Activated CD4-positive, CD25-positive, alpha-beta regulatory T cell treated with anti-CD3 and anti-CD28 coated beads, Interleukin-2, amount 50 U/mL, for 72 hours (primary cell): ENCODE results near the gene CPLX3.

ENCODE experiments used
- DNase-seq: peaks from one replicate; pipeline ENCODE4 v3.0.0; 2021

CPLX3 gene

DNA sequence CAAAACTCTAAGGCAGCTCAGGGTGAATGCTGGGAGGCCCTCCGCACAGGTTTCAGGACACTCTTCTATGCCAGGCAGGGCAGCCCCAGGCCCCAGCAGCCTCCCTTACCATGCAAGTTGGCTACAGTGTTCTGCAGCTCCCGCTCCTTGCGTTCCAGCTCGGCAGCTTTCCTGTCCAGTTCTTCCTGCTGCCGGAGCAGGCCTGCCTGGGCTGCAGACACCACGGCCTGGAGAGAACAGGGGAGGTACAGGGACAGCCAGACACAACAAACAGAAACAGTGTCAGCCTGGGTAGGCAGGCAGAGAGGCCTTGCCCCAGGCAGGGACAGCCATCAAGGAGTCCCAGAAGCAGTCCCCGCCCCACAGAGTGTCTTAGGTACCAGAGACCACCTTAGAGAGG lies 25.5 kb downstream of the CPLX3 start:
- DNase-seq = no peak

DNA sequence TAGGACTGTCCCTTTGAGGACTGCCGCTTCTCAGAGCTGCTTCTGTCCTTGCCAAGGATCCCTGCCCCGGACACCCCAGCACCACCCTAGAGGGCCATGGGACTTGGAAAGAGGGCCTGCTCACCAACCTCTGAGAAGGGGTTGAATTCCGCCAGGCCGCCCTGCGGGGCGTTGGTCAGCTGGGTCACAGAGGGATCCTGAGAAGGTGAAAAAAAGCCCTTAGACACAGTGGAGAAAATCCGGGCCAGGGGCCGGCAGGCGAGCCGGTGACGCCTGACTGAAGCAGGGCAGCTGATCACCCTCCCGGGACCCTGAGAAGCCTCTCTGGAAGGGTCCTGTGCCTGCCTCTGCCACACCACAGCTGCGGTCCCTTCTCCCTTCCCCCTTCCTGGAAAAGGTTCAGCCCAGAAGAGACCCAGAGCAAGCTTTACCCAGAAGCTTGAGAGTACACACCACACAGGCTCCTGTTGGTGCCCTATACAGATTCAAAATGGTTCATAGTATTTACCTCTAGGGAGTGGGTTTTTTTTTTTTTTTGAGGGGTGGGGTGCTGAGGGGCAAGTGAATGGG lies 28.1 kb downstream of the CPLX3 start:
- no peak for DNase-seq

DNA sequence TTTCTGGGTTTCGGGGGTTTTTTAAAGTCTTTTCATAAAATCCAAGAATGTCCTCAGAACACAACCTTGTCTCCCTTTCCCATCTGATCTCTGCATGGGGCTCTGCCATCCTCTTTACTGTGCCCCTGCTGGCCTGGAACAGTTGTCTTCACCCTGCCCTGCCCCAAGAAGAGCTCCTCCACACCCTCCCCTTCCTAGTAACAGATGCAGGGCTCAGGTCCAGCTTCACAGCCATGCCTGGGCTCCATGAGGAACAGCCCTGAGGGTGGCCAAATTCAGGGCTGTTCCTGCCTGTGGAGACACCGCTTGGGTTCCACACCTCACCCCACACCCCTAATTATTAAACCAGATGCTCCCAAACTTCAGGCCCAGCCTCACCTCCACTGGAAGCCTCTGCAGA lies 29.4 kb downstream of the CPLX3 start:
- no peak for DNase-seq

DNA sequence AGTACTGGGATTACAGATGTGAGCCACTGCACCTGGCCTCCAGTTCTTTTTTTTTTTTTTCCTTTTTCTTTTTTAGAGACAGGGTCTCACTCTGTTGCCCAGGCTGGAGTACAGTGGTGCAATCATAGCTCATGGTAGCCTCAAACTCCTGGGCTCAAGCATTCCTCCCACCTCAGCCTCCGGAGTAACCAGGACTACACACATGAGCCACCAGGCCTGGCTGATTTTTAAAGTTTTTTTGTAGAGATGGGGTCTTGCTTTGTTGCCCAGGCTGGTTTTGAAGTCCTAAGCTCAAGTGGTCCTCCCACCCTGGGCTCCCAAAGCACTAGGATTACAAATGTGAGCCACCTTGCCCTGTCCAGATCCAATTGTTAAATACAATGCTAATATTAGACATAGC lies 30.1 kb downstream of the CPLX3 start:
- DNase-seq = no peak

DNA sequence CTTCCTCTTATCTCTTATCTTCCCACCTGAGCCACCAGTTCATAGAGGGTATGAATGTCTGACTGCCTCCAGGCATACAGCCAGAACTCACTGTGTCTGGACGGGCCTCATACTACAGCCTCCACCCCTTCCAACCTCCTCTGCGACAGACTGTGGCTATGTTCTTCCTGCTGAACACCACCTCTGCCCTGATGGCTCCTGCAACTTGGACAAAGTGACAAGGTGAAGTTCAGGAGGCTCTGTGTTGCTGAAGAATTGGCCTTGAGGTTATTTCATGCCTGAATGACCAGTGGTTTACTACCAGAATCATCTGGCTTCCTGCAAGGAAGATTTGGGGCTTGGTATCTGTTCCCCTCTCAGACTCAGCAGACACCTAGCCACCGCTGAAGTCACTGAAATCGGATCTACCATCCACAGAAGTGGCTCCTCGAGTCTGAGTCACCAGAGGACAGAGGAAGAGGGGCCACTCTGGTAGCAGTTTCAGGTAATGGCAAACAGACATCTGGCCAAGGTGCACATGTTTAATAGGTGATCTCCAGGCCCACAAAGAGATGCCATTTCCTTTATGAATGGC lies 30.7 kb downstream of the CPLX3 start:
- DNase-seq = no peak

DNA sequence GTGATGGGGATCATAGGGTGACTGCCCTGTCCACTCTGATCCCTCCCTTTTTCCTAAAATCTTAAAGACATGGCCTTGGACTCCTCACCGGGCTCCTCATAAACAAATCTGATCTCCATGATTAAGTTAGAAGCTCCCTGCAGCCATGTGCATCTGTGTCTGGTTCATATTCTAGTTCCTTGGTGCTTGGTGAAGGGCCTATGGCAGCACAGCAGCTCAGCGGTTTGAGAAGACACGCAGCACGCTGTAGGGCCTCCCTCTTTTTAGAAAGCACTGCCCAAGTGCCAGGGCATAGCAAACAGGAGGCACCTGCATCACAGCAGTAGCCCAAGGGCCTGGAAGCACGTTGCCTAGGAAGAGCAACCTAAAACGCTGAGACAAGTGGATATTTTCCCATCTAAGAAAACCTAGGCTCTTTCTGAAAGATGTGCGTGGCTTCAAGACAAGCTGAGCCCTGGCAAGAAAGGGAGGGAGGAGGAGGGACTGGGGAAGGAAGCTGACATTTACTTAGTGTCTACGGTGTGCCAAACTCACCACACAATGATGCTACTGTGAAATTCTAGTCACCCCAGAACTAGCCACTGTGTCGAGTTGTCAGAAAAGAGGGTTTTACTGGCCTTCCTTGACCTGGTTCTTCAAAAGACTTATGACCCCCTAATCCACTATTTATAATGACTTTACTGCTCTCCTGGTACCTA lies 31.4 kb downstream of the CPLX3 start:
- DNase-seq = no peak

DNA sequence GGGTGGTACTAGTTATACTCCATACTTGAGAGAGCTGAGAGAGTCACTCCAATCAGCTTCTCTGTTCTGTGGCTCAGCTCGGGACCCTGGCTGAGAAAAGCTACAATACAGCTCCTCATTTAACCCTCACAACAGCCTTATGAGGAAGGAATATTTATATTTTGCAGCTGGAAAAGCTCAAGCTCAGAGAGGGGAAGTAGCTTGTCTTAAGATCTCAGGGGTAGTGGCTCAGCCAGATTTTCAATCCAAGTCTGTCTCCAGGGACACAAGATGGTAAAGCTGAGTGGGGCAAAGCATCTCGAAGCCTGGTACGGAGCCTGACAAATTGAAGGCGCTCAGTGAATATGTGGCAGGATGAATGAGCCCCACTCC lies 31.9 kb downstream of the CPLX3 start:
- DNase-seq = no peak

DNA sequence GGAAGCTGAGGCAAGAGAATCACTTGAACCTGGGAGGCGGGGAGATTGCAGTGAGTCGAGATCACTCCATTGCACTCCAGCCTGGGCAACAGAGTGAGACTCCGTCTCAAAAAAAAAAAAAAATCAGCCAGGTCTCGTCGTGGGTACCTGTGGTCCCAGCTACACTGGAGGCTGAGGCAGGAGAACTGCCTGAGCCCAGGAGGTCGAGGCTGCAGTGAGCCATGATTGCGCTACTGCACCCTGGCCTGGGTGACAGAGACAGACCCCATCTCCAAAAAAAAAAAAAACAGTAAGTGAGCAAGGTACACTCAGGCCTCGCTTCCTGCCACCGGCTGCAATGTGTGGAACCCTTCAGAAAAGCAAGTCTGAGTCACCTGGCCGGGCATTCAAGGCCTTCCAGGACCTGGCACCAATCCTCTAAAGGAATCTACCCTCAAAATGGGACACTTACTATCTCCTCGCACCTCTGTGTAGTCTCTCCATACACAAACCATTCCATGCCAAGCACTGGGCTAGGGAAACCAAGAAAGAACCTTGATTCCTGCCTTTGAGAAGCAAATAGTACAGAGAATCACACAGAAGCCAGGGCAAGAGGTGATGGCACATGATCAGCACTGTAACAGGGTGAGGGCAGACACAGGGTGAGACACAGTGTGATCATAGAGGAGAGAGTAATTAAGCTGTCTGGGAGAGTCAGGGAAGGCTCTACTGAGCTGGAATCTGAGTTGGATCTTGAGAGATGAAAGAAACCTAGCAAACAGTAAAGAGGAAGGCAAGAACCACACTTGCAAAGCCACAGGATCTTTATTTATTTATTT lies 37.0 kb downstream of the CPLX3 start:
- DNase-seq = no peak

DNA sequence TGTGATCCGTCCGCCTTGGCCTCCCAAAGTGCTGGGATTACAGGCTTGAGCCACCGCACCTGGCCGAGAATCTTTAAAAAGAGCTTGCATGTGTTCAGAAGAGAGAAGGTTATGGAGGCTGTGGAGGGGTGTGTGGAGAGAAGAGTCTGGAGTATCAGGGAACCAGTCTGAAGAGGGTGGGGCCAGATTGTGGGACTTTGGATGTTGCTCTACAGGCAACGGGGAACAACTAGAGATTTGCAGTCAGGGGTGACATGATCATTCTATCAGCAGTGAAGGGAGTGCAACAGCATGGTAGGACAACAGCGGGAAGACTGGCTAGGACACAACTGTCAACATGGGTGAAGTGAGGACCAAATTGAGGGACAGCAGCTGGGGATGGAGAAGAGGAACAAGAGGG lies 37.9 kb downstream of the CPLX3 start:
- no peak for DNase-seq

DNA sequence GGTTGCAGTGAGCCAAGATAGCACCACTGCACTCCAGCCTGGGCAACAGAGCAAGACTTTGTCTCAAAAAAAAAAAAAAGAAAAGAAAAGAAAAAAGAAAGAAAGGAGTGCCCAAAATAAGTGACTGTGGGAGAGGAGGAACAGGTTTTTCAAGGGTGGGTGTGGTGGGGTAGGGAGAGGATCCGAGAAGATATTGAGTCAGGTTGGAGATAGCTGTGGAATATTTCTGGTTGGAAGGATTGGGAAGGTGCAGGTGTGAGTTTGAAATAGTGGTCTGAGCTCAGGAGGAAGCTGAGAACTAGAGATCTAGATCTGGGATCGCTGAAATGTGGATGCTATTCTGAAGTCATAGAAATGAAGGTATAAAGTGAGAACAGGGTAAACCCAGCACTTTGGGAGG lies 38.9 kb downstream of the CPLX3 start:
- DNase-seq = no peak

DNA sequence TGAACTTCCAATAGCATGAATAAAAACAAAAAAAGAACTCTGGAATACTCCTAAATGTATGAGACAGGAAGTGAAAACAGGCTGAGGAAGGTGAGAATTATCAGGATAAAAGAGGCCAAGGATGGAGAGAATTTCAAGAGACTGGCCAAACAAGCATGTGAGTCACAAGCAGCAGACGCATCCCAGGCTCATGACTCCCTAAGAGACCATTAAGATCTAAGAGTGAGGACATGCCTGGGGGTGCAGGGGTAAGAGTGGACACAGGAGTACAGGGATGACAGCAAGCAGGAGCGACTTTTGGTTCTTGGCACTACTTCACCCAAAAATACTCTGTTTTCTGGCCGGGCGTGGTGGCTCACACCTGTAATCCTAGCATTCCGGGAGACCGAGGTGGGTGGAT lies 39.7 kb downstream of the CPLX3 start:
- DNase-seq = no peak

DNA sequence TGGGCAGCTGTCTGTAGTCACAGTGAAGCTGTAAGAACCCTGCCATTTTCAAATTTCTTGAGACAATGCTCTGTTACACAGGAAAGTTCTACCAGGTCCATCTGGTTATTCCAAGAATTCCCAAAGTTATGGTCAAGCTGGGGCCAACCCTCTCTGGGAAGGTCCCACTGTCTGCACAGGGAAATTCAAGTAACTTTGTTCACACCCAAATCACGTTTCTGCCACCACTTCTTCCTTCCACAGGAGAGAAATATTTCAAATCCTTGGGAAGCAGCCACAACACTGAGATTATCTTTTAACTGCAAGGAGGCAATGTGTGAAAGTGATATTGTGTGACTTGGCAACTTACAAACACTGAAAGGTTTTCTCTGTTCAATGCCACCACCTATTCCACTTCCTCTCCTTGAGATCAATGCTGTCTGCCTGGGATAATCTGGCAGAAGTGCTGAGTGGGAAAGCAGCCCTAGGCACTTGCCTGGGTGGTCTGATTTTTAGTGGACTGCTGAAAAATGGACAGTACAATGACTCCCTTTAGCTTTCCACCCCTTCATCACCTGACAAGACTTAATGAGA lies 41.1 kb downstream of the CPLX3 start:
- DNase-seq = no peak

DNA sequence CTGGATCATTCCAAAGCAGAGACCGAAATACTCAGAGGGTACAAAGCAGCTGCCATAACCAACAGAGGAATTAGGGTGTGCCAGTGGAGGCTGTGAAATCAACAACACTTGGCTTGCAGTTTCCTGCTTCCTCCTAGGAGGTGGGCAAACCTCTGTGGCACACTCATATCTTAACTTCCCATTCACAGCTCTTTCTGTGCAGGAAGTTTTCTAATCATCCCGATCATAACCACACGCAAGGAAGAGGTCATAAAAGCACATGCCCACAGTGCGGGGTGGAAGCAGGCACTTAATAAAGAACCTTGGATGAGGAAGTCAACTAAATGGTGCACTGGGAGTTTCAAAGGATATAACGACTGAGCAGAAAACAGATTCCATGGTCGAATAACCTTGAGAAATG lies 41.6 kb downstream of the CPLX3 start:
- DNase-seq = no peak

DNA sequence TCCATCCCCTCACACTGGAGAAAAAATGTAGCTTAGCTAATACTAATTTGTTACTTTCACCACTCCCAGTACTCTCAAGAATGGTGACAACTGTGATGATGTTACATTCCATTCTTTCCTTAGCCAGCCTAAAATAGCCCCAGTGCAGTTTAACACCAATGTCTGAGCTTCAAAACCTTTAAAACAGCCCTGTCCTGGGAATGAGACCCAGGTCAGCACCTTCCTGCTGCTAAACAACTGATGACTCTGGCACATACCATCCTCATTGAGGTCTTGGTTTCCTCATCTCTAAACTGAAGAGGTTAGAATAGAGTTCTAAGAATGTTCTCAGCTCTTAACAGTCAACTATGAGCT lies 42.9 kb downstream of the CPLX3 start:
- no peak for DNase-seq

DNA sequence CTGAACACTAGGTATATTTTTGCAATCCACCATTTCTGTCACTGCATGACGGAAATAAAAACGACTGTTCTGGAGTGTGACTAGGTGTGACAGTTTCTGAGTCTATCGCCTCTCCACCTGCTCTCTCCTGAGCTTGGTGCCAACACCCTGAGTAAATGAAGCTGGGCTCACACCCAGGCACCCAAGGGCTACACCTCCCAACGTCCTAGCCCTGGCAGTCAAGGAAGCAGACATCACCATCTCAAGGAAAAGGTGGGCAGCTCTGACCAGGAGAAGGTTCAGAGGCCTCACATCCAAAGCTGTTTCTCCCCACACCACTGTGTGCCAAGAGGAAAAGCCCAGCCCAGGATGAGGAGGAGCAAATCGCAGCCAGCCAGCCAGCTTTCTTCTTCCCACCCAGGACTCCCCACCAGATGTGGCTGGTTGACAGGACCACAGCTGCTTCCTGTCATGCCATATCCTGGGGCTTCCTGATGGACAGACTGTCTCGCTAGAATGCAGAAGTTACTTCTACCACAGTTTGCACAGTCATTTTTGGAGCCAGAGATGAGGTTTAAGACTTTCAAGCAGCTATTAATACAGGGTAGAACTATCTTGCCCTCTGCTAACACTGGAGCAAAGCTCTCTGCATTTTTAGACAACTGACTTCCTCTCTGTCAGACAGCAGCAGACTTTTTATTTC lies 43.4 kb downstream of the CPLX3 start:
- DNase-seq = no peak

DNA sequence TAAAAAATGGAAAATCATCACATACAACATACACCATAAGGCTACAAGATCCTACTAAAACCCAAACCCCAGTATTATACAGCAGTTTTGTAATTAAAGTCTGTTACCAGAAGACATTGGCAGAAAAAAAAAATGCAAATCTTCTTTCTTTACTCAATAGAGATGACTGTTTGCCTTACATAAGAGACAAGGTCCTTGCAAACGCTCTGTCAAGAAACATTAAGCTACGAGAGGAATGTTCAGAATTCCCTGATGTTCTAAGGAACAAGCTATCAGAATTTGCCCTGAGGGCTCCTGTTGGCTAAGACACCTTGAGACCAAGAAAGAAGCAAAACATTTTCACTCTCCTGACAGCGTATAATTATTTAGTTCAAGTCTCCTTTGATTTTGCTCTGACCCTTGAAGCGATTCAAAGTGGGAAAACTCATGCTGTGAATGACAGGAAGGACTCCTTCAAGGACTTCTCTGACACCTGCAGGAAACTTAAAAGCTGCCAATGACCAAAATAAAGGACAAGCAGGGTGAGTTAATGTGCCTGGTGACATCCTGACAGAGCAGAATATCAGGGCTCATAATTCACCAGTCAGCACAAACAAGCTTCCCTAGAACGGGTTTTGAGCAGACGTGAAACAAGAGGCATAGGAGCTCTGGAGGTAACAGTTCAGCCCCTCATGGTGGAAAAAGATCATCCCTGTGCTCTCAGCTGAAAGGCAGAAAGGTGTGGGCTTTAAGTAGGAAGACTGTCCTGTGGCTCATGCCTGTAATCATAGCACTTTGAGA lies 44.2 kb downstream of the CPLX3 start:
- no peak for DNase-seq

DNA sequence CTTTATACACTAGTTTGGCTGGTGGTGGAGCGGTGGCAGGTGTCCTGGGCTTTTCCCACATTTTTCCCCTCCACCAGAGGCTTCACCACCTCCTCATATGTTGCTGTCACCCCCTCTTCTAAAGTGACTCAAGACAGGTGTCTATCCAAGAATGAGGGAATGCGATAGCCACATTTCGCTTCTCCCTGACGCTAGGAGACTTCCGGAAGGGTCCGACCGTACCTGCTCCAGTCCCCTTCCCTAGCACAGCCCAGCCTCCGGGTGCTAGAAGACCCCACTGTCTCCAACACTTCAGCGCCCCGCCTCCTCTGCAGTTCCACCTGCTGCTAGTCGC lies 46.2 kb downstream of the CPLX3 start:
- DNase-seq = no peak

DNA sequence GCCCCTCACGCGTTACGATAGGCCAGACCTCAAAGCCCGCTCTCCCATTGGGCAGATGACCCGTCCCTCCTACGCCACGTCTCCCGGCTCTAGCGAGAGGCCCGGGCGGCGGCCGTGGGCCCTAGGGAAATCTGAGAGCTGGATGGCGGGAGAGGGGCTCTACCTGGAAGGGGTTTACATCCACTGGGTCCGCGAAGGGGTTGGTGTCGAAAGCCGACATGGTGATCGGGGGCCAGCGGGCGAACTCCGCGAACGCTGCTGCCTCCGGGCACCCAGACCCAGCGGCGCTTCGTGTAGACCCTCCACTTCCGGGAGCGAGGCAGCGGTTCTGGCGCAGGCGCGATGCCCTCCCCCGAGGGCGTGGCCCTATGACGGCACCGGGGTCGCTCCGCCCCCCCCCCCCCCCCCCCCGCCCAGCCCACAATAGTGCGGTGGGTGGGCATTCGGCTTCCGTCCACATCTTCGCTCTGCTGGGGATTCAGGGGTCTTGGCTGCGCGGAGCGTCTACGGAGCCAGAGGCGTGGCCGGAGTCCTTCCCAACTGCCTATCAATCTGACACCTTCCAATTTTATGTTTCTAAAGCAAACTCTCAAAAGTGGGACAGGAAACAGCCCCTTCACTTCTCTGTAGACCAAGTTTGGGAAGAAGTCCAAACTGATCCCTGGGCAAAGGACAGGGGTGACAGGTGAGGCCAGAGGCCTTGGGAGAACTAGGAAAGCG lies 46.8 kb downstream of the CPLX3 start, which contains the start of gene SCAMP2:
SCAMP2 (minus strand) TSS at position 330 of the 720 bp plus-strand sequence; CDS start at position 220, 110 bp downstream.
- DNase-seq = peak; percentile 89

DNA sequence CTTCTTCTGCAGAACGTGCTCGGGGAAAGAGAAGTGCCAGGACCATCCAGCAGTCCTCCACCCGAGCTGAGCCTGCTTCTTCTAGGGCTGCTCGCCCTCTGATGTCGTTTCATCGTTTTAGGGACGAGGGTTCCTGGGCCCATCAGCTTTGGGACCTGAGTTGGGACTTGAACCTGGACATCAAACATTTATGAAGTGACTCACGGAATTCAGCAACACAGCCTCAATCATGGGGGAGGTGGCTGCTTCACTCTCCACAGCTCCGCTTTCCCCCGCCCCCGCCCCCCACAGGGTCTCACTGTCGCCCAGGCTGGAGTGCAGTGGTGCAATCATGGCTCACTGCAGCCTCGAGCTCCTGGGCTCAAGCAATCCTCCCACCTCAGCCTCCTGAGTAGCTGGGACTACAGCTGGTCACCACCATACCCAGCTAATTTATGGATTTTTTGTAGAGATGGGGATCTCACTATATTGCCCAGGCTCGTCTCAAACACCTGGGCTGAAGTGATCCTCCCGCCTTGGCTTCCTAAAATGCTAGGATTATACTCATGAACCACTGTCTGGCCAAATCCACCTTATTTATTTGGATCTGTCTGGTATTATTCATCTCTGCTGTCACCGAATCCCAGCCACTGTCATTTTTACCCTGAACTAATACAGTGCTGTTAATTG lies 47.5 kb downstream of the CPLX3 start:
- no peak for DNase-seq

DNA sequence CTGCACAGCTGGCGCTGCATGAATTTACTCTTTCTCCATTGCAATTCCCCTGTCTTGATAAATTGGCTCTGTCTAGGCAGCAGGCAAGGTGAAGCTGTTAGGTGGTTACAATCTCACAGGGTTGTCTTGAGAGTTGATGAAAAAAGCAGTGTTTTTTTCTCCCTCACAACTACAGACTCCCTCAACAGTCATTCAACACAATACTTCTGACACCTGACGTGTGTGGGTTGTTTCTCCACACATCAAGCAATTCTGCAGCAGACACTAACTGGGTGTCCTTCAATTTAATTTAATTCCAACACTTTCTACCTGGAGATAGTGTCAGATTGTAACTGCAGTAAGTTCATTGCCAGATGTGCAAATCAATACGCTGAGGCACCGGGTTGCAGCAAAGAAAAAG lies 51.8 kb downstream of the CPLX3 start:
- DNase-seq = no peak
